Panc1 (cell line): ENCODE results near the gene DOCK4. TPM values are rescaled to one million over a fixed set of nuclear protein-coding genes. Genes with fewer than 3 reads are reported as not detected.

Experiments used
- ATAC-seq: fragments of 200-7000 bp; cut with Tn5 transposase; 2 replicates; pipeline ENCODE4 v1.9.1; 2020; ENCODE audit warnings: mild to moderate bottlenecking, moderate library complexity
- BruUV-seq: library from RNA; stranded (reverse); fragments of 400-500 nt; replicated peaks from 2 replicates; lab custom pipeline; 2021; lab: Mats Ljungman, UMichigan
- CTCF ChIA-PET: fragments of 300-600 bp; sonication (Branson Sonifier 250); formaldehyde crosslinking; loops from one replicate; lab custom pipeline; 2022; ENCODE audit warnings: antibody characterized with exemption; lab: Charles Lee
- POLR2A ChIA-PET: fragments of 300-600 bp; sonication (Branson Sonifier 250); formaldehyde crosslinking; loops from one replicate; lab custom pipeline; 2022; ENCODE audit warnings: antibody characterized with exemption; lab: Charles Lee
- DNase-seq: peaks from one replicate; pipeline ENCODE4 v3.0.0-alpha.2; 2010; ENCODE audit warnings: low read depth, low spot score
- H3K27ac ChIP-seq: 2 replicates; pipeline ENCODE4 v1.5.1; 2011; ENCODE audit warnings: mild to moderate bottlenecking, low read length, inconsistent platforms
- H3K27me3 ChIP-seq: fragments of 200-500 bp; sonication (Bioruptor generic); 2 replicates; pipeline ENCODE4 v1.6.0; 2014; ENCODE audit warnings: low read length, inconsistent platforms; ENCODE audit not compliant: control insufficient read depth, insufficient read depth
- H3K36me3 ChIP-seq: fragments of 200-500 bp; sonication (Bioruptor generic); 2 replicates; pipeline ENCODE4 v1.5.1; 2014; ENCODE audit warnings: inconsistent platforms, mild to moderate bottlenecking, low read length, moderate library complexity; ENCODE audit not compliant: control insufficient read depth, insufficient read depth
- H3K4me1 ChIP-seq: 2 replicates; pipeline ENCODE4 v1.5.1; 2011; ENCODE audit warnings: inconsistent platforms, mild to moderate bottlenecking, low read length, moderate library complexity; ENCODE audit not compliant: control insufficient read depth, insufficient read depth
- H3K4me3 ChIP-seq, 2 experiments: 2 replicates each; pipeline ENCODE4 v1.5.1; 2011 to 2012; ENCODE audit warnings: low read depth in 2 of 2, low read length in 2 of 2, mild to moderate bottlenecking in 2 of 2, inconsistent platforms in 1 of 2, moderate library complexity in 1 of 2
- H3K9me3 ChIP-seq: fragments of 200-500 bp; sonication (Bioruptor generic); 2 replicates; pipeline ENCODE4 v1.5.1; 2014; ENCODE audit warnings: low read depth, mild to moderate bottlenecking, inconsistent platforms, low read length, moderate library complexity; ENCODE audit not compliant: control insufficient read depth, insufficient read depth
- CTCF ChIP-seq: fragments of 450-650 bp; IDR thresholded peaks from 2 replicates; pipeline ENCODE4 v1.5.1; 2017; ENCODE audit warnings: mild to moderate bottlenecking
- POLR2AphosphoS5 ChIP-seq: IDR thresholded peaks from 2 replicates; pipeline ENCODE4 v1.6.1; 2012; ENCODE audit warnings: mild to moderate bottlenecking, low read depth, low read length, moderate library complexity
- REST ChIP-seq, 2 experiments: IDR thresholded peaks; 2 replicates each; pipeline ENCODE4 v1.6.1; 2011 to 2012; ENCODE audit warnings: low read depth in 2 of 2, control low read depth in 1 of 2, low read length in 1 of 2, mild to moderate bottlenecking in 1 of 2, moderate library complexity in 1 of 2; ENCODE audit not compliant: insufficient read depth in 1 of 2
- SIN3A ChIP-seq: IDR thresholded peaks from 2 replicates; pipeline ENCODE4 v1.6.1; 2012; ENCODE audit warnings: low read depth, mild to moderate bottlenecking, low read length, moderate library complexity, borderline replicate concordance; ENCODE audit not compliant: insufficient read depth
- TCF7L2 ChIP-seq: IDR thresholded peaks from 2 replicates; pipeline ENCODE4 v1.6.1; 2011; ENCODE audit warnings: mild to moderate bottlenecking, low read depth, low read length, inconsistent platforms
- in situ Hi-C: cut with HindIII; loops from 2 replicates; pipeline ENCODE4 v1.10.0; 2016; ENCODE audit warnings: low sequenced_read_pairs, low pct_unique_long_range_greater_than_20kb
- intact Hi-C: fragments of 100-400 bp; cut with micrococcal nuclease; formaldehyde crosslinking; loops from one replicate; pipeline ENCODE4 v1.10.0; 2022; ENCODE audit not compliant: unreplicated experiment
- total RNA-seq: library from RNA; stranded (reverse); gene quantifications from one replicate; pipeline ENCODE4 v1.2.1, GENCODE V29; 2021; ENCODE audit not compliant: unreplicated experiment

The DOCK4 gene
- total RNA-seq, 1 experiment from 2014 or later = 10.8 TPM

GRCh38 chr7:112159351-112159750, 46.8 kb downstream of the DOCK4 start:
- intact Hi-C loops (no loop called here), in situ Hi-C loops (no loop called here)
- ChIA-PET POLR2A (interaction anchor here (0.5 kb wide), 1 partner anchor 45 kb away, joined by 5 read pairs; no protein-coding TSS in a partner anchor), CTCF (no interaction called here)
- H3K4me3 ChIP-seq = no peak overlapping the region
- BruUV-seq = no TSS peak
- H3K27ac ChIP-seq = no peak overlapping the region
- no peaks in the 10 kb centered on the region for H3K36me3 ChIP-seq
- H3K4me1 ChIP-seq = peaks cover 11% of the 10 kb centered on the region
- no peaks in the 10 kb centered on the region for H3K9me3 ChIP-seq
- DNase-seq = no peak
- ATAC-seq = no peak
- TF ChIP-seq REST (IDR thresholded peaks at IDR 0.05; ENCODE audit: insufficient read depth in 1 of 2, low read depth in 2 of 2, low read length in 1 of 2) (no peak), TCF7L2 (no peak), SIN3A (no peak), CTCF (no peak), POLR2AphosphoS5 (no peak)
- no peaks in the 10 kb centered on the region for H3K27me3 ChIP-seq

GRCh38 chr7:112157072-112157471, 49.1 kb downstream of the DOCK4 start:
- no peak for DNase-seq
- TF ChIP-seq TCF7L2 = no peak
- TF ChIP-seq CTCF = no peak
- TF ChIP-seq REST (IDR thresholded peaks at IDR 0.05; ENCODE audit: insufficient read depth in 1 of 2, low read depth in 2 of 2, low read length in 1 of 2) = no peak
- no peak for TF ChIP-seq POLR2AphosphoS5
- TF ChIP-seq SIN3A = no peak
- BruUV-seq = no TSS peak
- H3K9me3 ChIP-seq = no peaks in the 10 kb centered on the region
- ATAC-seq = peak; percentile 34; the same call in 1 of the 2 replicates
- H3K27ac ChIP-seq = no peak overlapping the region
- CTCF ChIA-PET = no interaction called here
- H3K27me3 ChIP-seq = no peaks in the 10 kb centered on the region
- POLR2A ChIA-PET = no interaction called here
- no peak overlapping the region for H3K4me3 ChIP-seq
- peaks cover 5% of the 10 kb centered on the region for H3K4me1 ChIP-seq
- in situ Hi-C loops = no loop called here
- no peaks in the 10 kb centered on the region for H3K36me3 ChIP-seq
- intact Hi-C loops = no loop called here
